GM10266 (cell line): Measurements from ENCODE around the gene POMT2.

ENCODE experiments used
- DNase-seq: peaks from one replicate; pipeline ENCODE4 v3.0.0; 2012; ENCODE audit errors: extremely low spot score
- CTCF ChIP-seq: IDR thresholded peaks from 2 replicates; pipeline ENCODE4 v1.5.1; 2012; ENCODE audit warnings: mild to moderate bottlenecking, low read depth; ENCODE audit not compliant: control insufficient read depth, insufficient read depth; ENCODE audit errors: missing control alignments

POMT2 gene

DNA sequence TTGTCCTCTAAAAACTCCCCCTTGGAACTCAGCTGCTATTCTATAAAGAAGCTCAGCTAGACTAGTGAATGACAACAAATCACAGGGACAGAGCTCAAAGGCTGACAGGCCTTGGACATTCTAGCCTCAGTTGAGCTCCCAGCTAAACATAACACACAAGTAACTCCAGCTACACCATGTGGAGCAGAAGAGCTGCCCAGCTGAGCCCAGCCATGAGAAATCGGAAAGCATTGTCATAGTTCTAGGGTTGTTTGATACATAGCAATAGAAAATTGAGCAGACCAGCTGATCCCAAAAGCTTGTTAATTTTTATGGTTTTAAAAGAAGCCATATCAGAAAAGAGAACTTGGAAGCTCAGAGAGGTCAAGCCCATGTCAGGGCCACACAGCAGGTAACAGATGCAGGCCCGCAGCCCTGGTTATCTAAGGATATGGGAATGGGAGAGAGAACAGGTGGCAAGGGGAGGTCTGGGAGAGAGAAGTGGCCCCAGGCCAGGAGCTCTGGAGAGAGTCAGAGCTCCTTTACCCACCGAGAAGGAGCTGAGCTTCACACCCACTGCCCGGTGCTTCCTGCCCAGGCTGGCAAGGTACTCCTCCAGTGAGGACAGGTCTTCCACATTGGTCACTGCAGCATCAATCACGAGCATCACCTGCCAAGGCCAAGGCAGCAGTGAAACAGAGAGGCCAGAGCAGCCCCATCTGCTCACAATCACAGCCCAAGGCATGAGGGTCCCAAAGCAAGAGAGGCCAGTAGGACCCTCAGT, 52.6 kb downstream of the POMT2 start:
- TF ChIP-seq CTCF = no peak
- no peak for DNase-seq

DNA sequence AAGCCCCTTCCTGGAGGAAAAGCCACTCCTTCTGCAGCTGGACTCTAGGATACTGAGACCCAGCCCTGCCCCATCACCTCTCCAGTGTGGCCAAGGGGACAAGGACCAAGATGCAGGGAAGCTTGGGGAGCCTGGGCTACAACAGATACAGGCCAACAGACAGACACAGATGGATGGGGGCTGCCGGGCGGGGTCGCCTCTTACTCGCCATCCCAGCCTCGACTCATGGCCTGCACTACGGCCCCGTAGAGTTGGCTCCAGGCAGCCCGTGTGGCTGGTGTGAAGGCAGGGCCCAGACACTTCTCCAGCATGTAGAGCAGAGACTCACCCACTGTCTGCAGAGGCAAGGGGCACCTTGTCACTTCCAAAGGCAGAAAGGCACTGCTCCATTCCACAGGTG, 54.3 kb downstream of the POMT2 start:
- no peak for DNase-seq
- TF ChIP-seq CTCF = no peak

- no peak for TF ChIP-seq CTCF
- no peak for DNase-seq
These were observed 54.9 kb downstream of the POMT2 start for GRCh38 chr14:77265561-77266335.

GRCh38 chr14:77265187-77265515, 55.5 kb downstream of the POMT2 start:
- no peak for DNase-seq
- TF ChIP-seq CTCF = no peak

DNA sequence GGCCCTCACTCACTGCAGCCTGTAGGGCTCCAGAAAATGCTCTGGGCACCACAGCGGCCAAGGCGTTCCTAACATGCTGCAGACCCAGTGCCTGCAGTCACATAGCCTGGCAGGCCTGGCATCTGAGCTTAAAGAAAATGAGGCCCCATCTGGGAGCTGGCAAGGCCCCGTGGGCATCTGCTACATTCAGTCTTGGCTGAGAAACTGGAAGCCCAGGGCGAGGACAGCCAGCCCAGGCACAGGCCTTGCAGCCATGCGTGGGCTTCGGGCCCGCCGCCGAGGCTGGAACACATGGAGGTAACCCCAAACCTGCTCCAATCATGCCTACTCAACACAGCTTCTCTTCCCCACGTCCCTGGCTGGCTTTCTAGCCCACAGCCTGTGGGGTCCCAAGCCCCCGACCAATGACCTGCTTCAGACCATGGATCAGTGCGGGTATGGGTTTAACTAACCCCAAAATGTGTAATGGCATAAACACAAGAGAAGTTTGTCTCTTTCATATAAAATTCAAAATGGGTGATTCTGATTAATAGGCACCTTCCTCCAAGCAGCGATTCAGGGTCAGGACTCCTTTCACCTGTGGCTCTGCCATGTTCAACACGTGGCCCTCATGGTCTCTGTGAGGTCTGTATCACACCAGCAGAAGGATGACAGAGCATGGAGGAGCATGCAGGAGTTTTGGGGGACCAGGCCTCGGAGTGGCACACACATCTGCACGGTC, 56.1 kb downstream of the POMT2 start:
- no peak for DNase-seq

DNA sequence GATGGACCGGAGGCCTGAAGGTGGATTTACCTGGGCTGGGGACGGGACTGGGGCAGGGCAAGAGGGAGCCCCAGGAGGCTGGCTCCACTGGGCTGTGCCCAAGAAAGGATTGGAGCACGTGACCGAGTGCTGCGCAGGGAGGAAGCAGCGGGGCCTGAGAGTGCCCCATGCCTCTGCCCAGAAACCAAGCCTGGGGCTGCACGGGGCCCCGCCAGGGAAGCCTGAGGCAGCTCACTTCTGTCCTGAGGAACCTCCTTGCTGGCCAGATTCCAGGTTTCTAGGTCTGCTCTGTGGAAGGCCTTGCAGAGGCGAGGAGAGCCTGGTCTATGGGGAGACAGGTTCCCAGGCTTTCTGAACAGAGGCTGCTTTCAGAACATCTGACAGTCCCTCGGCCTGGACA, 60.1 kb downstream of the POMT2 start:
- no peak for TF ChIP-seq CTCF
- DNase-seq = no peak

More for the DNA sequence above, 56.1 kb downstream of the POMT2 start:
- no peak for TF ChIP-seq CTCF
